Measurements from ENCODE around the gene NCK2.

Gene NCK2

DNA sequence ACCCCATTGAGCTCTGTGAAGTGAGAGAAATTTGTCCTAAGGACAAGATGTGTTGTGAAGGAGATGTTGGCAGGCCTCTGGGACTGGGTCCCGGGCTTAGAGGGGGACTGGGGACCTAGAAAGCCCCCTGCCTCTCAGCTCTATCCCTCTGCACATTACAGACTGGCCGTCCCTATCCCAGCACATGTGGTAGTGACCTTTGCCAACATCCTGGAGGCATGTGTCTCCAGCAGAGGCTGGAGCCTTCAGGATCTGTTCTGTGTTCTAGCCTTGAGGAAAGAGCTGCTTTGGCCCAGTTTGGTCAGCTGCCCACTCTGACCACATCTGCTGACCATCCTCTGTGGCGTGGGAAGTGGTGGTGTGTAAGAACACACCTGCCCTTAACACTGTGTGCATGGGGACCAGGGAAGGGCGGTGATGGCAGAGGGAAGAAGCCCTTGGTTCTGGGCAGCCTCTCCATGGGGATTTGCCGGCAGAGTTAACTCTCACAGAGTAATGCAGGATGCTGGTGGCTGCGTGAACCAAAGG, 33.4 kb downstream of the NCK2 start:
- DNase-seq: no peak

DNA sequence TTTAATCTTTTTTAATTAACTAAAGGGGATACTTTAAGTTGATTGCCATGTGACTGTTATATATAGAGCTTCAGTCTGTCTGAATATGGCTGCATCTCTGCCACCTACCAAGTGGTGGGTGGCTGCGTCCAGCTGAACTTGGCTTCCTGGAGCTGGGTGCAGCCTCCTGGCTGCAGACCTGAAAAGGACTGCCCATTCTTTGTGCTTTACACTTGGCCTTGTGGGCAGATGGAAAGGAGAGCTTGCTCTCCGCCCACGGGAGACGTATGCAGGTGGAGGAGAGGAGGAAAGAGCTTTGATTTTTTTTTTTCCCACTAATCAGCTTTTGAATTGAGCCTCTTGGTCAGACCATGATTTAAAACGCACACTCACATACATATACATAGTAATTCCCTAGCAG, 34.7 kb downstream of the NCK2 start:
- no peak for DNase-seq

DNA sequence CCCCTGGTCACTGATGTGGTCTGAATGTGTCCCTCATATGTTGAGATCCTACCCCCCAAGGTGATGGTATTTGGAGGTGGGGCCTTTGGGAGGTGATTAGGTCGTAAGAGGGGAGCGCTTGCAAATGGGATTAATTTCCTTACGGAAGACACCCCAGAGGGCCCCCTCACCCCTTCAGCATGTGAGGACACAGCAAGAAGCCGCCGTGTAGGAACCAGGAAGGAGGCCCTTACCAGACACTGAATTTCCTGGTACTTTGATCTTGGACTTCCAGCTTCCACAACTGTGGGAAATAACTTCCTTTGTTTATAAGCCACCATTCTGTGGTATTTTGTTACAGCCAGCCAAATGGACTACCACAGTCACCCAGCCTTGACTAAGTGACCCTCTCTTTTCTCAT, 35.9 kb downstream of the NCK2 start:
- DNase-seq: no peak

DNA sequence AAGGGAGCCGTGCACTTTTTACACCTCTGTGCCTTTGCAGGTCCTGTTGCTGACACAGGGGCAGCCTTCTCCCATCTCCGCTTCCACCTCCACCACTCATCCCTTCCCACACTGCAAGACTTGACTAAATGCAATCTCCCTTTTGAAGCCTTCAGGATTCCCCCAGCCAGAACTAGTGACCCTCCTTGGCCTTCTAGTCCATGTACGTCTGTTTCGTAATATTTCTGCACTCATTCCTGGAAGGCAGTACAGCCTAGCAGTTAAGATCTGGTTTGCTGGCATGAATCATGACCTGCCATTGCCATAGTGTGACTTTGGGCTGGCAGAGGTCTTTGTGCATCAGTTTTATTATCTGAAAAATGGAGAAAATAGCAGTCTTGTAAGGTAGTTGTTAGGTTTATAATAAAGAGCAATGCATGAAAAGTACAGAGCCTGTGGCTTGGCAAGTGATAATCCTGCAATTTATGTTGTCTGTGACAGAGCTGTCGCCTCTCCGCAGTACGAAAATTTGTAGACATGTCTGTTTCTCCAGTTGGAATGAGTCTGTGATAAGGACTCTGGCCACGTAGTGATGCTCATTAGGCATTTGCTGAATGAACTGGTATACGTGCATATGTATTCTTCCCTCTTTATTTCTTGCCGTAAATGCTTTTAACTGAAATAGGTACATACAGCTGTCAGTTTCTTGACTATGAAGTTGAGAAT, 36.7 kb downstream of the NCK2 start:
- peak; percentile 10 to 29 for DNase-seq

DNA sequence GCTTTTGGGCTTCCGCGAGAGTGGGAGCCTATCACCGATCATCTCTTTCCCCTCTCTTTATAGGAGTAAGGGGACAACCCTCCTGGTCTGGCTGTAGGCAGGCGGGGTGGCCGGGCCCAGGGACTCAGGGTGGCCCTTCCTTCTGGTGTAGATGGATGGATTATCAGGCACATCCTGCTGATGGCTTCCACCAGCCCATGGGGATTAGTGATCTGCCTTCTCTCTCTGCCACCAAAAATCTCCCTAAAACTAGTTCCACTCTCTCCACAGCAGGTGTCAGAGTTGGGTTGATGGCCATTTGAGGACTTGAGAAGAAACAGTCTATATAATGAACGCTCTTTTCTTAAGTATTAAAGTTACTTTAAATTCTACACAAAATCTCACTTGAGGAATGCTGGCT, 37.4 kb downstream of the NCK2 start:
- peak; percentile 23 to 24 for DNase-seq

DNA sequence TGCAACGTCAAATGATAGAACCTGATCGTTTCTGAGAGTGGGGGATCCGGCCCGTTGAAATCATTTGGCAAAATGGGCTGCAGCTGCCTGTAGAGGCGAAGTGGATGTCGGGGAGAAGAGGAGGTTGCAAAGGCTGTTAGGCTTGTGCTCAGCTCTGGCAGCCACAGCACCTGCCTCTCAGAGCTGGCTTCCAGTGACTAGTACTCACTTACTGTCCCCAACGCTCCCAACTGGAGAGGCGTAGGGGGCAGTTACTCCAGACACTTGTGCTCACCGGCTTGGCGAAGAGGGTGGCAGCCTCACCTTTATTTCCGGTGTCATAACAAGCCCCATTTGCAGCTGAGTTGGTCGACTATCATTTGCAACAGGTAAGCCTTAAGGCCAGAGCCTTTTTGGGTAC, 37.9 kb downstream of the NCK2 start:
- no peak for DNase-seq

DNA sequence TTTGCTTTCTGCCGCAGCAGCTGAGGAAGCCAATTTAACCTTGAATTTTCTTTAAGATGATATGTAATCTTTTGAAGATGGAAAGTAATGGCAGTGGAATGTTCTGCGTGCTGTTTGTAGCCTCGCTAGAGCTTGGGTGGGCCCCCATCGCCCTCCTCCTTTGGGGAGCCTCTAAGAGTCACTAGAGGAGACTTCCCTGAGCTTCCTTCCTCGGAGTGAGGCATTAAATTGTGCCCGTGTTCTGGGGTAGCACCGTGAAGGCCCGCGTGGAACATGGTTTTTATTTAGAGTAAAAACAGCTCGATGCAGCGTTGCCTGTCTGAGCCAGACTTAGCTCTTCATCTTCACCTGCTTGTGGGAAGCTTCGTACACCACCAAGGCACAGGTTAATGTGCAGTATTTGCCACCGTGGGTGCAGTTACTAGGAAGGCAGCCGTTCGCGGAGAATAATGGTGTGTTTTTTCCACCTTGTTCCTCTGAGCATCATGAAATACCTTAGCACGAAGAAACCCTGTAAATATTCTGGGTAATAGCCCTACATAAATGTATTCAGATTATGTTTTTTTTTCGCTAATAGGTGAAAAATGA, 38.5 kb downstream of the NCK2 start:
- DNase-seq: no peak

DNA sequence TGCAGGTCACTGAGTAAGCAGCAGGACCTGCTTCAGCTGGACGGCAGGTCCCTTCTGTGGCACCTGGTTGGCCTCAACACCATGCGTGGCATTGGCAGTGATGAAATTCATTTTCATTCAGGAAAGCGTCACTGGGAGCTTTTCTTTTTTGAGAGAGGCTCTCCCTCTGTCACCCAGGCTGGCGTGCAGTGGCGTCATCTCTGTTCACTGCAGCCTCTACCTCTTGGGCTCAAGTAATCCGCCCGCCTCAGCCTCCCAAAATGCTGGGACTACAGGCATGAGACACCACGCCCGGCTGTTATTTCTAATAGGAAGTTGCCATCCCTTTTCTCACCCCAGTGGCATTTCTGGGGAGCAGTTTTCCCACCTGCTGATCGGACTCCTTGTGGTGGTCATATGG, 39.3 kb downstream of the NCK2 start:
- DNase-seq: no peak

DNA sequence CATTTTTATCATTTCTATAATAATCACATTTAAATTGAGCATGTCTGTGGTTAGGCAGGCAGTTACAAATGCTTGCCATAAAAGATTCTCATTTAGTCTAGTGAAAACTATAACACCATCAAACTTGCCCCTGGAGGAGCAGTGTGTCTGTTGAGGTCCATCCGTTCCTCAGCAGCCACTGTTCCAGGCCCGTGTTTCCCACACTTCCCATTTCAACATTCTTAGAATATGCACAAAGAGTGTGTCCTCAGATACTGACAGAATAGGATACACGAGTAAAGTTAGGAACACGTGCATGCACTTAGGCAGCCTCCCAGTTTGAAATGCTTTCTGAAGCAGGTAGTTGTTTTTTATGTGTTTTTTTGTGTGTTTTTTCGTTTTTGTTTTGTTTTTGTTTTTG, 39.9 kb downstream of the NCK2 start:
- no peak for DNase-seq

DNA sequence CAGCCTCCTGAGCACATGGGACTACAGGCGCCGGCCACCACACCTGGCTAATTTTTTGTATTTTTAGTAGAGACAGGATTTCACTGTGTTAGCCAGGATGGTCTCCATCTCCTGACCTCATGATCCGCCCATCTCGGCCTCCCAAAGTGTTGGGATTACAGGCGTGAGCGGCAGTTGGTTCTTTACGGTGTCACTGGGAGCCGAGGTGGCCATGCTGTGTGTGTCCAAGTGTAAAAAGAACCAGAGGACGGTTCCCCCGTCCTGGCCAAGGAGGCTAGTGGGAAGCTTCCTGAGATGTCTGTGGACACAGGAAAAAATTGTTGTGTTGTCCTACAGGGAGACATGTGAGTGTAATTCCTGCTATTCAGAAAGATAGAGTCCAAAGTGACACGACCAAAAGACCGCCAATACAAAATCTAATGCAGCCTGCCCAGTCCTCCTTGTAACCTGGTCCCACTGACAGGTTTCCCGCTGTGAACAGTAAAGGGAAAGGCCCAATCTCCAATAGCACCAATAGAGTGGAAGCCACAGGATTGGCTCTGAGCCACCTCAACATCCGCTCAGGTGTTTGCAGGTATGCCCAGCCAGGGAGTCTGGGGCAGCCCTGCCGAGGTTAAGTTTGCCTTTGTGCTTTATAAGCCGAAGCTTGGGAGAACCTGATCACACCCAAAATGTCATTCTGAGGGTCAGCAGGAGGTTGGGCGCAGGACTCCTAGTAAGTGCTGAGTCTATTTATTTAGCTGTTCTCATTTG, 40.6 kb downstream of the NCK2 start:
- DNase-seq: no peak

DNA sequence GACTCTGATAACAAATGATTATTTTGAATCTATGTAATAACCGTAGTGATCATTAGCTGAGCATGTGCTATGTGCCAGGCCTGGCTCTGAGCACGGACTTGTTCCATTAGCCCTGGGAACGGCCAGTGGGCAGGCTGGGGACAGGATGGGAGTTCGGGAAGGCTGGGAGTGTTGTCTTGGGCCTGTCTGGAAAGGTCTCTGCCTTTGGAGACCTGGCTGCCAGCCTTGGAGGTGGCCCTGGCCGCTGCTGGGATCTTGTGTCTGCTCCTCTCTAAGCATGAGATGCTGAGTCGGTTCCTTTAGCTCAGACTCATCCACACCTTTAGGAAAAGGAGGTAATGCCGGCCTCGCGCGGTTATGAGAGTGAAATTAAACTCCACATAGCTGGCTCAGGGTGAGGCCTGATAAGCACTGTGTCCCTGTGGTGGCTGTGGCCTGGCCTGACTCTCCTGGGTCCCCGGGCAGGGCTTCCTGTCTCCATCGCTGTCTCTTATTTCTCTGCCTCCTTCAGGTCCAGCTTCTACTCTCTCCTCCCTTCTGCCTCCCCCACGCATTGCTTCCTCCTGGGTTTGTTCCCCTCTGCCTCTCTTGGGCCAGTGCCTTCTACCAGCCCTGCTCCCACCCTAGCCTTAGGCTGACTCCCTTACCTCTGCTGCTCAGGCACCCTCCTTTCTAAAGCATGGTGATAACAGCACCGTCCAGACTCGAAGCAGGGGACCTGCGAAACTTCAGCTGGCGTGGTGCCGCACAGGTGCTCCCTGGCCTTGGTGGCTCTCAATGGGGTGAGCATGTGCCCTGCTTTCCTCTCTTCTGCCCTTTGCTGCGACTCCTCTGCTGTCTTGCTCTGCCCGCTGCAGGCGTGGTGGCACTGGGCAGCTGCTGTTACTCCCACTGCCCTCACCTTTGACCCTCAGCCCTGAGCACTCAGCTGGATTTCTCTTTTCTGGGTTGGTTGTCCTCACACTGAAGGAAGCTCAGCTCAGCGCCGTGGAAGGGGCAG, 41.8 kb downstream of the NCK2 start:
- DNase-seq: peak; percentile 6 to 22

DNA sequence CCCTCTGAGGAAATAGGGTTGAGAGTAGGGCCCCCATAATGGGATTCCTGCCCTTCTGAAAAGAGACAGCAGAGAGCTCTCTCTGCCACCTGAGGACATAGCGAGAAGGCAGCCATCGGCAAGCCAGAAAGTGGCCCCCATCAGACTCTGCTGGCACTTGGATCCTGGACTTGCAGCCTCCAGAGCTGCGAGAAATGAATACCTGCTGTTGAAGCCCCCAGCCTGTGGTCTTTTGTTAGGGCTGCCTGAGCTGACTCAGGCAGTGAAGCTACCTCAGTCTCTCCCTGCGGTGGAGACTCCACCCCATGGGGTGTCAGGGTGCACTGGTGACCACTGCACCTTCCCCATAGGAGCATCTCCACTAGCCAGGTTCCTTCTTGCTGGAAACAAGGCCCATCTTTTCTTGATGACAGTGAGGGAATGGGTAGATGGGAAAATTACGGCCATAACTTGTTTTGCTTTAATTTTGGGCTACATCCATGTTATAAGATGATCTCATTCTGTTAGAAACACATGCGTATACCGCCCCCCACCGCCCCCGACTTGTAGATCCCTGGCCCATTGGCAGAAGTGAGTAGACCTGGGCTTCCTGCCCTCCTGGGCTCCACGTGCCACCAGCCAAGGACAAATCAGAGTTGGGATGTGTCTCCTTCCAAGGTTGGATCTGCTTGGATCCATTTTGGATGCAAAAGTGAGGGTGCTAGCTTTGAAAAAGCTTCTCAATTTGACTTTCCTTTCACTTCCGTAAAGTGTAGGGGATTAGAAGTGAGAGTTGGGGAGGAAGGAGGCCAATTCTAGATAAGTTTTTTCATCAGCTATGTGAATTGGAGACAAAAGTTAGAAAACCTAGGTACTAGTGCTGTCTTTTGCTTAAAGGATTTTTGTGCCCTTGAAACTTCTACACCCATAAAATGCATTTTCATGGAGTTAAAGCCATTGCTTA, 42.9 kb downstream of the NCK2 start:
- DNase-seq: no peak

DNA sequence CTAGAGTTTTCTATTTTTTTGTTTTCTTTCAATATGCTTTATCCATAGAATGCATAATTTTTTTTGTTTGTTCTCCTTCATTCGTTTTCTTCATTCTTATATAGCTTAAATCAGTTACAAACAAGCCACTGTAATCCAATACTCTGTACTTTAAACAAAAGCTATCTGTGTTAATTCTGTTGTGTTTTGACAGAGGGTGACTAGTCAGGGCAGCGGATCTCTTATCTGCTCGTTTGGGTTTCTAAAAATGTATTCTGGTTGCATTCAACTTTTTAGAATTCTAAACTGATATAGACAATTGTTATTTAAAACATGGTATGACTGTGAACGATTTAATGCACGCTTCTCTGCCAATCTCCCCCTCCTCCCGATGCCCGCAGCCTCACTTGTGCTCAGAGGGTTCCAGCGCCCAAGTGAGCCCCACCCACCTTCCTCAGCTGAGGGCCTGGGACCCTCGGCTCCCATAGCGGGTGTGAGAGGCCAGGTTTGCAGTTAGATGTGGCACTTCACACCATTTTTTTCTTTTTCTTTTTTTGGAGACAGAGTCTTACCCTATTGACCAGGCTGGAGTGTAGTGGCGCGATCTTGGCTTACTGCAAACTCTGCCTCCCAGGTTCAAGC, 44.1 kb downstream of the NCK2 start:
- no peak for DNase-seq

DNA sequence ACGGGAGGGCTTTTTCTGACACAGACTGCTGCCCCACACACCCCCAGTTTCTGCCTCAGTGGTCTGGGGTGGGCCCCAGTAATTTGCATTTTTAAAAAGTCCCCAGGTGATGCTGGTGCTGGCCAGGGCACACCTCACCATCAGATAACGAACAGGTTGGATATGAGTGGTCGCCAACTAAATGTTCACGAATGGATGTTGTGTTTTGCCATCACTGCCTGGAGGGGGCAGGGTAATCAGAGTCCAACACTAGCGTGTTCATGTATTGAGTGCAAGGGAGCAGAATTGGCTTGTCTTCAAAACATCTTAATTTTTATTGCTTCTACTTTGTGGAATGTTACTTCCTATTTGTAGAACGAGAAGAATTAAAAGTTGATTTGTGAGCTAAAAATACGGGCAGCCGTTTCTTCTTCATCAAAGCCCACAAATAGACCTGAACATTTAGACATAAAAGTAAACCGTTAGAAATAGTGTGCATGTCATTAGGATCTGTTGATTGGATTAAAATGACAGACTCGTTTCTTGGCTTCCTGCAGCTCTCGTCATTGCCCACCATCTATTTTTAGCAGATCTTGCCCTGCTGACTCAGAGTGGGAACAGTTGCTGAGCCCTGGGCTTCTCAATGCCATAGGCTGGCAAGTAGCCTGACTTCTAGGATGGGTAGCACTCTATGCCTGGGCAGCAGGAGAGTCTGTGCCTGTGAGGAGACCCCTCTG, 45.2 kb downstream of the NCK2 start:
- DNase-seq: peak; percentile 43 to 49

DNA sequence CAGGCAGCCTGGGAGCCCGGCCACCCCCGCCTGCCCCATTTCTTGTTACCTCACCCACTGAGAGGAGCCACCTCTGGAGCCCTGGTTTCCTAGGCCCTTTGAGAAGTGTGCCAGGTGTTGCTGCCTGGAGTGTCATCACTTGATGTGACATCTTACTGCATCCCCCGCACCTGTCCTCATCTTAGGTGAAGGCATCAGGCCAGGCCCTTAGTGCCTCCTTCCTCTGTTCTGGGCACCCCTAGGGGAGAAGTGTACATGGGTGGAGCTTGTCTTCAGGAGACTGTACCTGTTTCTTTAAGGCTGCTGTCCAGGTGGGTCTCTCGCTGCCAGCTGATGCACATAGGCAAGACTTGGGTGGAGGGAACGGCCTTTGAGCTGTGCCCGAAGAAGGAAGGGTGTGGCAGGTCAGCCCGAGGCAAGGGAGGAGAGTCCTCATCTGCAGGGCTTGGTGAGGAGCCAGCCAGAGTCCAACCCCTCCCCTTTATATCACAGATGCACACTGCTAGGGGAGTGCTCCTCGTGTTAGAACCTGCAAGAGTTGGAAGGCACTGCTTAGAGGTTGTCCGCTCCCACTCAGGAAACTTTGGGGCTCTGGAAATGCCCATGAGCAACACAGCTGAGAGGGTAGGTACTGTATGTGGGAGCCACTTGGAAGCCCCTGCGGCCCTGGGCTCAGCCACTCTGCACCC, 45.9 kb downstream of the NCK2 start:
- DNase-seq: no peak

DNA sequence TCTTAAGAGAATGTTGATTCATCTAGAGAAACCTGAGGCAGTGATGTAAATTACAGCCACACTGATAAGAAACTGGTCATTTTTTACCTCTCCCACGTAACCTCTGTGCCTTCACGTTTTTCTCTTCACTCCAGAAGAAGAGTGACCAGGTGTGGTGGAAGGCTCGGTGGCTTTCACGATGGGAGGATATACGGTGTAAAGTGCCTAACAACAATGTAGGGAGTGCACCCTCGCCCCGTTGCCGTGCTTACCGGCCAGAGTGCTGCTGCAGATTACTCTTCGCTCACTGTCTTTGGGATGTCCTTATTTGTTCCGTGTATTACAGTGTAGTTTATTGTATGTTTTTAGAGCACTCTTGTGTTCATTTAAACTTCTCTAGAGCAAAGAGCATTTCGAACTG, 46.5 kb downstream of the NCK2 start:
- DNase-seq: no peak

DNA sequence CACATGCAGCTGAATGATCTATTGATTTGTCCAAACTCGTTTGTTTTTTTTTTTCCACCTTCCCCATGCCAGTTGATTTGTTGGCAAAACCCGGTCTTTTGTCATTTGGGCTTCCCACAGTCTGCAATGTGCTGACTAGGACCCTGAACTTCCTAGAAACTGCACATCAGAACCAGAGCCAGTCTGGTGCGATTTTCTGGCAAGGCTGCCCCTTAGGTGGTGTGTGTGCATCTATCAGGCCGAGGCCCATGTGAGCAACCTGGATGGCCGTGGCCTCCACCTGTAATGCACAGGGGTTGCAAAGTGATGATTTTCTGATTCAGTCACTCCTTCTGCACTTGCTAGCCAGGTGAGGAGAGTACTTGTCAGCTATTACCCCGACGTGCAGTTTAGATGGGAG, 47.8 kb downstream of the NCK2 start:
- no peak for DNase-seq

DNA sequence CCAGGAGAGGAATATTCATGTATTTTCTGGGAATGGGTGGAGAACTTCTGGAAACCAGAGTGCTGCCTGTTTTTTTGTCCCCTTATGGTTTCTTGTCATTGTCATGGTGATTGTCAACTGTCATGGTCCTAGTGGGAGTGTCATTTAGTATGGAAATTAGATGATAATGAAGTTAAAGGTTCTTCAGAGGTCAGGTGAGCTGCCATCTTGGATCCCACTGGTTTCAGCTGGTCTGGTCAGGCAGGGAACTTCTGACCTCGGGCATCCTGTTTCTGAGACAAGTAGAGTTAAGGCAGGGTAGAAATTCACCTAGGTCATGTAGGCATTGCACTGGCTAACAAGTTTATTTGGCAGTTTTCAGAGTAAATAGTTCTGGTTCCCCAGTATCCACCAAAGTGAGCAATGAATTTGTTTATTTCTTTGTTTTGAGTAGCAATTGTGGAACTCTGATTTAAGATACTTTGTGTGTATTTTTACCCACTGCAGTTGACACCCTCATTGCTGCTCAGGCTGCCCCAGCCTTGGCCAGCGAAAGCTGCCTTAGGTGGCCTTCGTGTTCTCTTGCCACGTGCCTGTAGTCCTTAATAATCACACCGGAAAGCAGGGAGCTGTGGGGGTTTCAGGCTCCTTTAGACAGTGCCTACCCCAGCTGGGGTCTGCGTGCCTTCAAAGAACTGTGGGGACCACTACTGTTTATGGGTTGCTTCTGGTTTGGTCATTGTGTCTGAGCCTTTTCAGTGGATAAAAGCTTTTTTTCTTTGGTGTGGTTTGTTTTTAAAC, 48.7 kb downstream of the NCK2 start:
- DNase-seq: no peak

Data from AML-193 (cell line).